T-helper 1 cell treated with Interleukin-12 subunit alpha and Interleukin-12 subunit beta and Interleukin-4 antibody, amounts not matched to agents 30 ng/mL and 1 ng/mL, for 36 hours (primary cell): Measurements from ENCODE around the gene OSBPL8. TPM values are rescaled to one million over a fixed set of nuclear protein-coding genes. Genes with fewer than 3 reads are reported as not detected.
"Not testable (repeated sequence)": the region's sequence is repeated elsewhere in the genome, so short reads cannot be mapped to it uniquely, and the experiment has no call there.

ENCODE experiments used
- intact Hi-C: fragments of 100-400 bp; cut with micrococcal nuclease; formaldehyde crosslinking; loops from one replicate; pipeline ENCODE4 v1.15.1; 2024
- total RNA-seq: library from RNA; stranded (reverse); gene quantifications from 2 replicates; pipeline ENCODE4 v1.2.3, GENCODE V29; 2022

OSBPL8 gene
- total RNA-seq, 1 donor from 2014 or later, result 111 TPM

DNA sequence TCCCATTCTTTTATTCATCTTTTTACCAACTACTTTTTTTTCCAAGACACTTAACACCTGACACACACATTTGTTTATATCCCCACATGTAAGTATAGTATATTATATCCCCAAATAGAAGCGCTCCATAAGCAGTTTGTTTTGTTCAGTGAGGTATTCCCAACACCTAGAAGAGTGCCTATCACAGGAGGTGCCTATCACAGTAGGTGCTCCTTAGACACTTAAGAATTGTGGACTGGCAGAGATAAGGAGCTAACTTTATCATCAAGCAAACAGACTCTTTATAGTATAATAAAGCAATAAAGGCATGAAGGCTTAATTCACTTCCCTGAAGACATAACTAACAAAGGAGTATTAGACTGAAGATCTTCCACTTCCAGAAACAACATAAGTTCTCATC lies 29.1 kb downstream of the OSBPL8 start:
- intact Hi-C loops, result no loop called here

DNA sequence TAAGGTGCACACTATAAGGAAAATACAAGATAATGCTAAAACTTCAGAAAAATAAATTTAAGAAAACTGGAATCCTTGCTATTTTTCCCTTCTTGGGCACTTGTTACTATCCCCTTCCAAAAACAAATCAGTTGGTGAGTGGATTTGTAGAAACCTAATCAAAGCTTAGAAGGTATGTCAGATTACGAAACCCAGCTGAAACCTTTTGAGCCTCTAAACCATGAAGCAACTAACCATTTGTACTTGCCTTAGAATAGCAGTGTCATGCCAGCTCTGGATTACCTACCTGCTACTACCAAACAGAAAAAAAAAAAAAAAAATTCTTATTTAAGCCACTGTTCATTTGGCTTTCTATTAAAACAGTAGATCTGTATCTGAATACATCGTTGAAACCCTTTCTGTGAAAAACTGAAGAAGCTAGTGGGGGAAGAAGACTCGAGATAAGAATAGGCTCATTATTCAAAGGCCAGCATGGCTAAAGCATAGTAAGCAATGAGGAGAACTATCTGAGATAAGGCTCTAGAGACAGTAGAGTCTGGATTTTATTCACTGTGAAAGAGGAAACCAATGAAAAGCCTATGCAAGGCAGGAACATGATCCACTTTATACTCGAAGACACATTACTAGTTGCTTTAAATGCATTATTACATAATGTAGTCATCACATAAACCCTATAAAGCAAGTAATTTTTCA lies 30.2 kb downstream of the OSBPL8 start:
- intact Hi-C loops, result no loop called here

DNA sequence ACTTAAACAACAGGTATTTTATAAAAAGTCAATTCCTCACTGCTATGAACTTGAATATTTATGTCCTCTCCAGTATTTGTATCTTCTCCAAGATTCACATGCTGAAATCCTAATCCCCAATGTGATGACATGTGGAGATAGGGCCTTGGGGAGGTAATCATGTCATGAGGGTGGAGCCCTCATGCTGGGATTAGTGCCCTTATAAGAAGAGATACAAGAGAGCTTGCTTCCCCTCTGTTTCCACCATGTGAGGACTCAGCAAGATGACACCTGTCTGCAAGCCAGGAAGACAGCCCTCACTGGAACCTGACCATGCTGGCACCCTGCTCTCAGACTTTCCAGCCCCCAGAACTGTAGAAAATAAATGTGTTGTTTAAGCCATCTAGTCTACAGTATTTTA lies 36.2 kb downstream of the OSBPL8 start:
- intact Hi-C loops, result no loop called here

DNA sequence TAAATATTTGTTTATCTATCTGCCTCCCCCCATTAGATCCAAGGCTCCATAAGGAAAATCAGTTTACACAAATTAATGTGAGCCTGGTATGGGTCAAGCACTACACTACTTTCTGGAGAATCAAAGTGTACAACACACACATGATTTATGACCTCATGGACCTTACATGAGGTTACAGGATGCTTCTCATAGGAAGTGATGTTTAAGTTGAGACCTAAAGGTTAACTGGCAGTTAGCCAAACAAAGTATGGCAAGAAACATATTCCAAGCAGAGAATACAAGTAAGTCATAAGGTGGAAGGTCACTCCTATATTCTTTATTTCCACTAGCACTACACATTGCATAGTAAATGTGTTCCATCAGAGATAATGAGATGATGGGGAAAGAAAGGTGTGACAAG lies 39.2 kb downstream of the OSBPL8 start:
- intact Hi-C loops, result no loop called here

DNA sequence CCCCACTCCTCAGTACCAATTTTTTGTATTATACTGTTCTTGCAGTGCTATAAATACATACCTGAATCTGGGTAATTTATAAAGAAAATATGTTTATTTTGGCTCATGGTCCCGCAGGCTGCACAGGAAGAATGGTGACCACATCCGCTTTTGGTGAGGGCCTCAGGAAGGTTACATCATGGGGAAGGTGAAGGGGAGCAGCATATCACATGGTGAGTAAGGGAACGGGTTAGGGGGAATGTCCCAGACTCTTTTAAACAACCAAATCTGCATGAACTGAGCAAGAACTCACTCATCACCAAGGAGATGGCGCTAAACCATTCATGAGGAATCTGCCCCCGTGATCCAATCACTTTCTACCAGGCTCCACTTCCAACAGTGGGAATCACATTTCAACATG lies 40.0 kb downstream of the OSBPL8 start:
- intact Hi-C loops, result loop anchor here (2.0 kb wide), 1 partner anchor 39 kb away; the partner anchor contains the start of gene OSBPL8

DNA sequence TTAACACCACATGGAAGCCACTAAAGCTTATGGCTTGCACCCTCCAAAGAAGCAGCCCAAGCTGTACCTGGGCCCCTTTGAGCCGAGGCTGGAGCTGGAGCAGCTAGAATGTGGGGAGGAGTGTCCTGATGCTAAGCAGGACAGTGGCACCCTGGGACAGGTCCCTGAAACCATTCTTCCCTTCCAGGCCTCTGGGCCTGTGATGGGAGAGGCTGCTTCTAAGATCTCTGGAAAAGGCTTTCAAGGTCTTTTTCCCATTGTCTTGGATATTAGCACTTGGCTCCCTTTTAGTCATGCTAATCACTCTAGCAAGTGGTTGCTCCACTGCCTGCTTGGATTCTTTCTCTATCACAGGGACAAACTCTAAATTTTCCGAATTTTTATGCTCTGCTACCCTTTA lies 40.9 kb downstream of the OSBPL8 start:
- intact Hi-C loops, result loop anchor here (2.0 kb wide), 1 partner anchor 40 kb away; the partner anchor contains the start of gene OSBPL8

DNA sequence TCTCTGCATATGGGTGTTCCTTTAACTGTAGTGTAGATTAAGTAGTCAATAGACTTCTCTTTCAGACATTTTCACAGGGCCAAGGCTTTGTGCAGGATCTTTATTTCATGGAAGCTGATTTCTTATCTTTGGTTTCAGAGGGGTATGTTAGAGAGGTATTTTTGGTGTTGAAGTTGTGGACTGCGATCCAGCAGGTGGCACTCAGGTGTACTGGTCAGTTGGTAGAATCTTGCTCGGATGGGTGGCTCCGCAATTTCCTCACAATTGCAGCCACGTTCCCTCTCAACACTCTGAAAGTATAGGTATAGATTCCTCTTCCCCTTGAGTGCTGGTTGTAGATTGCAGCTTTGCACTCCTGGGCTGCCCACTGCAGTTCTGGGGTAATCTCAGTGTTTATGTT lies 44.3 kb downstream of the OSBPL8 start:
- intact Hi-C loops, result no loop called here

DNA sequence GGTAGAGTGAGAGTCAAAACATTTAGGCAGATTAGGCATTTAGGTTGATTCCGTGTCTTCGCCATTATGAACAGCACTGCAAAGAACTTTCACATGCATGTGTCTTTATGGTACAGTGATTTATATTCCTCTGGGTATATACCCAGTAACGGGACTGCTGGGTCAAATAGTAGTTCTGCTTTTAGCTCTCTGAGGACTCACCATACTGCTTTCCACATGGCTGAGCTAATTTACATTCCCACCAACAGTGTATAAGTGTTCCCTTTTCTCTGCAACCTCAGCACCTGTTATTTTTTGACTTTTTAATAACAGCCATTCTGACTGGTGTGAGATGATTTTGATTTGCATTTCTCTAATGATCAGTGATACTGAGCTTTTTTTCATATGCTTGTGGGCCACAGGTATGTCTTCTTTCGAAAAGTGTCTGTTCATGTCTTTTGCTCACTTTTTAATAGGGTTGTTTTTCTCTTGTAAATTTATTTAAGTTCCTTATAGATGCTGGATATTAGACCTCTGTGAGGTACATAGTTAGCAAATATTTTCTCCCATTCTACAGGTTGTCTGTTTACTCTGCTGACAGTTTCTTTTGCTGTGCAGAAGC lies 48.4 kb downstream of the OSBPL8 start:
- intact Hi-C loops, result not testable (repeated sequence)

DNA sequence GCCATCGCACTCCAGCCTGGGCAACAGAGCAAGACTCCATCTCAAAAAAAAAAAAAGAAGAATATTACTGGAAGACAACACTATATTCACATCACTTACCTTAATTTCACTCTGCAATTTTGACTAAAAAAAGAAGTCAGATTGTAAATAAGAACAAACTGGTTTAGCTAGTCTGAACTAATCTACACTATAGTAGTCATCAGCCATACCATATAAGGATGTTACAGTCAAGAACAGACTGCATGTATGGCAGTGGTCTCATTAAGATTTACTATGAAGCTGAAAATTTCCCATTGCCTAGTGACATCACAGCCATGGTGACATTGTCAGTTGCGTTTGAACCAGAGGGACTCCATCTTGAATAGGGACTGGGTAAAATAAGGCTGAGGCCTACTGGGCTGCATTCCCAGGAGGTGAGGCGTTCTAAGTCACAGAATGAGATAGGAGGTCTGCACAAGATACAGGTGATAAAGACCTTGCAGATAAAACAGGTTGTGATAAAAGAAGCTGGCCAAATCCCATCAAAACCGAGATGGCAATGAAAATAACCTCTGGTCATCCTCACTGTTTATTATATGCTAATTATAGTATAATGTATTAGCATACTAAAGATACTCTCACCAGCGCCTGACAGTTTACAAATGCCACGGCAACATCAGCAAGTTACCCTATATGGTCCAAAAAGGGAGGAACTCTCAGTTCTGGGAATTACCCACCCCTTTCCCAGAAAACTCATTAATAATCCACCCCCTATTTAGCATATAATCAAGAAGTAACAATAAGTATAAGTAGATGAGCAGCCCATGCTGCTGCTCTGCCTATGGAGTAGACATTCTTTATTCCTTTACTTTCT lies 51.2 kb downstream of the OSBPL8 start:
- intact Hi-C loops, result no loop called here

DNA sequence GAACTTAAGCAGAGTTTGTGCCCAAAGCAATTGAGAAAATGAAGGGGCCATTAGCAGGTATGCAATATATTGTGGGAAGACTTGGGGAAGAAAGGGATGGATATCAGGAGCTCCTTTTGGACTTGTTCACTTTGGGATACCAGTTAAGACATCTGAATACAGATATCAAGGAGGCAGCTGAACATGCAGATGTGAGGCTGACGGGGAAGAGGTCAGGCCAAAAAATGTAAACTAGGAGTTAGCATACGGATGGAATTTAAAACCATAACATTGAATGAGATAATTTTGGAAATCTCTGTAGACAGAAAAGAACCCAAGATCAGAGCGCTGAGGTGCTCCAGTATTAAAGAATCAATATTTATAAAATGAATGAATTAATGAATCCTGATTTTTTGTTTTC lies 53.4 kb downstream of the OSBPL8 start:
- intact Hi-C loops, result no loop called here

DNA sequence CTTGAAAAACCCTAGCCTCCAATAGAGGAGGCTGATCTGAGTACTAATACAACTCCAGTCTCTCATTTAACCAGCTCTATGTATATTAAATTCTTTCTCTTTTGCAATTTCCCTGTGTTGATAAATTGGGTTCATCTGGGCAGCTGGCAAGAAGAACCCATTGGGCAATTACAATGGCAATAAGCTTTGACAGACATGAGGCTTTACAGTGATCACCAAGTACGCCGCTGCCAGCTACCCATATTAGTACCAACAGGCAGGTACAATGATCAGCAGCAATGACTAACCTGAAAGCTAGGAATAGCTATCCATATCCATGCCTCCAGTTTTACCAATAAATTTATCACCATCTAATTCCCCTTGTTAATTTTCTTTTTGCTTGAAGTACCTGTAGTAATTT lies 54.5 kb downstream of the OSBPL8 start:
- intact Hi-C loops, result no loop called here

DNA sequence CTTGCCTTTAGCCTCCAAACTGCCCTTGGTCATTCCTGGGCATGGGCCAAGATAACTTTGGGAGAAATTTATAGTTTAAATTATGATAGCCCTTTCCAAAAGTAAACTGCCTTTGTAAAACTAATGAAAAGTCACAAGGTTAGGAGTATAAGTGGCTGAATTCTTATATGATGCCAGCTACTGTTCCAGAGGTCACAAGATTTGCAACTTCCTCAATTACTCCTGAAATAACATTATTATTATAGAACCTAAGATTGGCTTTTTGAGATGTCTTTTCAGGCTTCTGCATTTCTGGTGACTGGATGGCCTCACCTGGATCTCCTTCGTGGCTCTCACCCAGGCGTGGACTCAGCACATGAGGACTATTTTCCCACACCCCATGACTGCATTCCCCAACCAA lies 55.0 kb downstream of the OSBPL8 start:
- intact Hi-C loops, result no loop called here

DNA sequence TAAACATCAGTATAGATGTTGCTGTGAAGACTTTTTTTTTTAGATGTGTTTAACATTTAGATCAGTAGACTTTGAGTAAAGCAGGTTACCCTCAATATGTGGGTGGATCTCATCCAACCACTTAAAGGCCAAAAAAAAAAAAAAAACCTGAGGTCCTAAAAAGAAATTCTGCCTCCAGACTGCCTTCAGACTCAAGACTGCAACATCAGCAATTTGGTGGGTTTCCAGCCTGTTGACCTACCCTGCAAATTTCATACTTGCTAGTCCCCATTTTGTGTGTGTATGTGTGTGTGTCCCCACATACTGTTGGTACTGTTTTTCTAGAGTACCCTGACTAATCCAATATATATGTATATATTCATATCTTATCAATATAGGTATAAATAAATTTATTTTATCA lies 55.6 kb downstream of the OSBPL8 start:
- intact Hi-C loops, result no loop called here

DNA sequence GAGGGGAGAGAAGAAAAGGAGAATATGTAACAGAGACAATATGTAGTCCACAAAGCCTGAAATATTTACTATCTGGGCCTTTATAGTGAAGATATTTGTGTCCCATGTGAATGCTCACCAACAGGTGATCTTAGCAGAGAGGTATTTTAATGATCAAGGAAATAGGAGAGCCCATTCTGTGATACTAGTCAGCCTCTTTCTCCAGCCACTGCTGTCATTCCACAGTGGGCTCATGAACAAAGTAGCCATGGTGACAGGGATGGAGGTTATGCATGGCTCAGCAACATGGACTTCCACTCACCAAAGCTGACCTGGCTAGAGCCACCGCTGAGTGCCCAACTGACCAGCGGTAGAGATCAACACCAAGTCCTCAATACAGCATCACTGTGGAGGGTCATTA lies 58.2 kb downstream of the OSBPL8 start:
- intact Hi-C loops, result no loop called here

DNA sequence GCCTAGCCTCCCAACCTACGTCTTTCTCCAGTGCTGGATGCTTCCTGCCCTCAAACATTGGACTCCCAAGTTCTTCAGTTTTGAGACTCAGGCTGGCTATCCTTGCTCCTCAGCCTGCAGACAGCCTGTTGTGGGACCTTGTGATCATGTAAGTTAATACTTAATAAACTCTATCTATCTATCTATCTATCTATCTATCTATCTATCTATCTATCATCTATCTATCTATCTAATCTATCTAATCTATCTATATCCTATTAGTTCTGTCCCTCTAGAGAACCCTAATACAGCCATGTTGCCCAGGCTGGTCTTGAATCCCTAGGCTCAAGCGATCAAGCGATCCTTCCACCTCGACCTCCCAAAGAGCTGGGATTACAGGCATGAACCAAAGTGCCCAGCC lies 60.4 kb downstream of the OSBPL8 start:
- intact Hi-C loops, result not testable (repeated sequence)

DNA sequence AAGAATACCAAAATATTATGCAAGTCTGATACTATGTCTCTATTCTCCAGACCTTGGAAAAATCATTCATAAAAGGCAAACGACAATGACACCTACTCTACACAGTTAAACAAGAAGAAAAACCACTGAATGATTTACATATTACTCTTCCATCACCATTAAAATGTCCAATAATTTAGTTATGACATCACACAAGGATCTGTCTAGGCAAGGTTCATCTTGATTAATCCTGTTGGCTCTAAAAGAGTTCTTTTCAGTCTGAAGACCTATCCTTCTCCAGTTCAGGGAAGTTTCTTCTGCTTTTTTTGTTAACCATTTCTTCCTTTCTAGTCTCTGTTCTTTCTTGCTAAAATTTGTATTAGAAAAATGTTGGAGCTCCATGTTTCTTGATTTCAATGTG lies 64.0 kb downstream of the OSBPL8 start:
- intact Hi-C loops, result no loop called here

DNA sequence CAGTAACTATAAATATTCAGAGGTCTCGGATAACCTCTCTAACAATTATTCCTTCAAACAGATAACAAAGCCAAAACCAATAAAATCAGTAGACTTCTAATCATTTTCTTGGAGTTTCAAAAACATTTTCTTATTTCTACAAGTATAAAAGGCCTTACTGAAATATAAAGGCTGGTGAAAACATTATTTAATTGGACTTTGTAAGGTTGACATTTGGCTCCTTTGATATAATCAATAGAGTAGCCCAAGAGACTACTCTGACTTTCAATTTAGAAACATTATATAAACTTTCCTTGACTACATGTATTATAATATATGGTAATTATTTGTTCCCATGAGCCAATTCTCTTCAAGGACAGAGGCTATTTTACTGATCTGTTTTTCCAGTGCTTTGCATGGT lies 68.3 kb downstream of the OSBPL8 start:
- intact Hi-C loops, result no loop called here

DNA sequence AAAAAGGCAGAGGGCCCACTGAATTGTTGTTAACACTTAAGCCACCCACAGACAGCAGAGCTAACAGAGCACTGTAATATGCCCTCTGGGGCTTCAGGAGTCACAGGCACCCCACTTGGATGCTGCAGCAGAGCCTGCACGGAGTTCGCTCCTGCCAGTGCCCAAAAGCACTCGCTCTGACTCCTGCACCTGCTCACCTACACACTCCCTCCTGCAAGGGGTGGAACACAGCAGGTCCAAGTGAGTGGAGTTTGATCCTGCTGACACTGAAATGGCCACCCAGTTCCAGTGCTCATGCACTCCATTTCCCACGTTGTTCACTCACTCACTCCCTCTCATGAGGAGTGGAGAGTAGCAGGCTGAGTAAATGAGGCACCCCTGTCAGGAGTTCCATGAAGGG lies 68.8 kb downstream of the OSBPL8 start:
- intact Hi-C loops, result no loop called here

DNA sequence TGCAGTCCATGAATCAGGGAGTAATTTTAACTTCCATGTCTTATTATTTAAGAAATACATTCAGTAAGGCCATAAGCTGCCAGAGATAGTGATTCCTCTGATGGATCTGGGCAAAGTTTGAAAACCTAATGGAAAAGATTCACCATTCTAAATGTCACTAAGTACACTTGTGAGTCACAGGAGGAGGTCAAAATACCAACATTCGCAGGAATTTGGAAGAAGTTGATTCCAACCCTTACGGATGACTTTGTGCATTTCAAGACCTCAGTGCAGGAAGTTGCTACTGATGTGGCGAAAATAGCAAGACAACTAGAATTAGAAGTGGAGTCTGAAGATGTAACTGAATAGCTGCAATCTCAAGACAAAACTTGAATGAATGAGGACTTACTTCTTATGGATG lies 69.8 kb downstream of the OSBPL8 start:
- intact Hi-C loops, result no loop called here

DNA sequence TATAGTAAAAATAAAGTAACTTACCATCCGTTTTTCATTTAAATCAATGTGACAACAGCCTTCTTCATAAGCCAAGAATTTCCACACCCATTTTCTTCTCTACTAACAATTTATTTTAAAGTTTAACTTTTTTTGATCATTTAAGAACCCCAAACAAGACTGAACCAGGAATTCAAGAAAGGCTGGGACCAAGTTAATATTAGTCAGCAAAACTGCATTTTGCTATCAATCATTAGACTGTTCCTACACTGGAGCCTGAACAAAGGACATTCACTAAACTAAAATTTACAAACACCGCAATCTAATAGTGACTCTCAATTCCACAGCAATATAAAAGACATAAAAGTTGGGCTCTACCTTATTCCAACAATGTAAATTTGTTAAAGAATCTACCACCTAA lies 73.6 kb downstream of the OSBPL8 start:
- intact Hi-C loops, result no loop called here

DNA sequence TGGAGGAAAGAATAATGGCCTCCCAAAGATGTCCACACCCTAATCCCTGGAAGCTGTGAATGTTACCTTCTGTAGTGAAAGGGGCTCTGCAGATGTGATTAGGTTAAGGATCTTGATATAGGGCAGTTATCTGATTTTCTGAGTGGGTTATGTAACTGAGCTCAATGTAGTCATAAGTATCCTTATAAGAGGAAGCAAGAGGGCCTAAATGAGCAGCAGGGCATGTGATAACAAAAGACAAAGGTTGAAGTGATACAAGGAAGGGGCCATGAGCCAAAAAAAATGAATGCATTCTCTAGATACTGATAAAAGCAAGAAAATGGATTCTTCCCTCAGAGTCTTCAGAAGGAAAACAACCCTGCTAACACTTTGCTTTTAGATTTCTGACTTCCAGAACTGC lies 78.8 kb downstream of the OSBPL8 start:
- intact Hi-C loops, result no loop called here

DNA sequence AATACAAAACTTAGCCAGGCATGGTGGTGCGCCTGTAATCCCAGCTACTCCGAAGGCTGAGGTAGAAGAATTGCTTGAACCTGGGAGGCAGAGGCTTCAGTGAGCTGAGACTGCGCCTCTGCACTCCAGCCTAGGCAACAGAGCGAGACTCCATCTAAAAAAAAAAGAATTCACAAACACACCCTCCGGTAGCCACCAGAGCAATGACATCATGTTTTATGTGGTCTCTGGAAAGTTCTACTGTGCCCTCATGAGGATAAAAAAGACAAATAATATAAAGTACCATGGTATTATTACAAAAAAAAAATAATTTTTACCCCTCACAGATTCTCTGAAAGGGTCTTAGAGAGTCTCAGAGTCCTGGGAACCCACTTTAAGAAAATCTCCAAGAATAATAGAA lies 81.5 kb downstream of the OSBPL8 start:
- intact Hi-C loops, result no loop called here
